A673 (cell line): ENCODE measurements around the gene AKNA.

Experiments
- CTCF ChIP-seq: fragments of 300-800, 200-600 bp; sonication (generic); conservative IDR thresholded peaks from 2 replicates; pipeline ENCODE4 v1.5.1; 2017; ENCODE audit warnings: low read depth, mild to moderate bottlenecking, antibody characterized with exemption, low read length, moderate library complexity, mixed read lengths
- EZH2 ChIP-seq: fragments of 200-600 bp; sonication (generic); IDR thresholded peaks from 2 replicates; pipeline ENCODE4 v1.6.1; 2017; ENCODE audit warnings: borderline replicate concordance, low read depth, mild to moderate bottlenecking, mixed read lengths, antibody characterized with exemption, low read length; ENCODE audit not compliant: poor library complexity, severe bottlenecking

GRCh38 chr9:114372921-114373448 lies 14.8 kb downstream of the AKNA start:
- TF ChIP-seq CTCF, result no peak
- TF ChIP-seq EZH2, result no peak
